HepG2 (cell line): ENCODE results near the gene PTCRA. TPM values are rescaled to one million over a fixed set of nuclear protein-coding genes. Genes with fewer than 3 reads are reported as not detected.

Experiments used
- GATAD1 ChIP-seq: IDR thresholded peaks from 2 replicates; pipeline ENCODE4 v1.6.1; 2016; ENCODE audit warnings: missing genetic modification reagents, missing compliant biosample characterization
- HDAC1 ChIP-seq: sonication (generic); formaldehyde crosslinking; IDR thresholded peaks from 2 replicates; pipeline ENCODE4 v1.5.1; 2020; ENCODE audit warnings: mild to moderate bottlenecking, missing genetic modification reagents
- HNF4A ChIP-seq: sonication (generic); formaldehyde crosslinking; IDR thresholded peaks from 2 replicates; pipeline ENCODE4 v1.4.0; 2020; ENCODE audit warnings: missing genetic modification reagents
- HOXA9 ChIP-seq: sonication (generic); formaldehyde crosslinking; IDR thresholded peaks from 2 replicates; pipeline ENCODE4 v1.8.1; 2022; ENCODE audit warnings: missing genetic modification reagents, mild to moderate bottlenecking, moderate library complexity, borderline replicate concordance
- KAT7 ChIP-seq: IDR thresholded peaks from 2 replicates; pipeline ENCODE4 v1.6.1; 2018; ENCODE audit warnings: borderline replicate concordance, missing compliant biosample characterization
- KAT8 ChIP-seq: IDR thresholded peaks from 2 replicates; pipeline ENCODE4 v1.6.1; 2016; ENCODE audit warnings: missing genetic modification reagents, missing compliant biosample characterization
- KLF9 ChIP-seq: IDR thresholded peaks from 2 replicates; pipeline ENCODE4 v1.6.1; 2016; ENCODE audit warnings: low read depth
- NCOA1 ChIP-seq: sonication (generic); formaldehyde crosslinking; IDR thresholded peaks from 2 replicates; pipeline ENCODE4 v1.9.0; 2021; ENCODE audit warnings: missing genetic modification reagents
- NFYC ChIP-seq: IDR thresholded peaks from 2 replicates; pipeline ENCODE4 v1.6.1; 2016; ENCODE audit warnings: missing genetic modification reagents, missing compliant biosample characterization
- NR2C2 ChIP-seq: sonication (generic); formaldehyde crosslinking; IDR thresholded peaks from 2 replicates; pipeline ENCODE4 v1.4.0; 2020; ENCODE audit warnings: missing genetic modification reagents, mild to moderate bottlenecking, moderate library complexity, borderline replicate concordance
- NR2F2 ChIP-seq: IDR thresholded peaks from 2 replicates; pipeline ENCODE4 v1.6.1; 2012; ENCODE audit warnings: low read depth, inconsistent platforms, borderline replicate concordance
- RAD21 ChIP-seq: fragments of 450-650 bp; formaldehyde crosslinking; IDR thresholded peaks from 2 replicates; pipeline ENCODE4 v1.5.0; 2020; ENCODE audit warnings: mild to moderate bottlenecking
- RCOR2 ChIP-seq: IDR thresholded peaks from 2 replicates; pipeline ENCODE4 v1.6.1; 2016; ENCODE audit warnings: missing biosample characterization, missing genetic modification reagents
- RELA ChIP-seq: sonication (generic); formaldehyde crosslinking; IDR thresholded peaks from 2 replicates; pipeline ENCODE4 v1.4.0; 2020; ENCODE audit warnings: missing genetic modification reagents
- RXRB ChIP-seq: IDR thresholded peaks from 2 replicates; pipeline ENCODE4 v1.6.1; 2016; ENCODE audit warnings: borderline replicate concordance, missing genetic modification reagents, missing compliant biosample characterization
- SNAPC5 ChIP-seq: sonication (generic); formaldehyde crosslinking; IDR thresholded peaks from 2 replicates; pipeline ENCODE4 v1.8.1; 2023; ENCODE audit warnings: mild to moderate bottlenecking, missing genetic modification reagents, borderline replicate concordance
- SRY ChIP-seq: sonication (generic); formaldehyde crosslinking; IDR thresholded peaks from 2 replicates; pipeline ENCODE4 v1.8.0; 2022; ENCODE audit warnings: mild to moderate bottlenecking, missing genetic modification reagents
- TRIM22 ChIP-seq: fragments of 450-650 bp; IDR thresholded peaks from 2 replicates; pipeline ENCODE4 v1.6.1; 2017
- ZBTB46 ChIP-seq: sonication (generic); formaldehyde crosslinking; IDR thresholded peaks from 2 replicates; pipeline ENCODE4 v1.4.0; 2020; ENCODE audit warnings: mild to moderate bottlenecking, missing genetic modification reagents, borderline replicate concordance
- ZBTB7B ChIP-seq: sonication (generic); formaldehyde crosslinking; IDR thresholded peaks from 2 replicates; pipeline ENCODE4 v1.4.0; 2020; ENCODE audit warnings: missing genetic modification reagents
- ZFYVE20 ChIP-seq: sonication (generic); formaldehyde crosslinking; IDR thresholded peaks from 2 replicates; pipeline ENCODE4 v1.8.0; 2023; ENCODE audit warnings: low read depth, mild to moderate bottlenecking, moderate library complexity, missing genetic modification reagents, borderline replicate concordance
- ZKSCAN5 ChIP-seq: sonication (generic); formaldehyde crosslinking; IDR thresholded peaks from 2 replicates; pipeline ENCODE4 v1.5.1; 2020; ENCODE audit warnings: mild to moderate bottlenecking, missing genetic modification reagents
- ZNF251 ChIP-seq: sonication (generic); formaldehyde crosslinking; IDR thresholded peaks from 2 replicates; pipeline ENCODE4 v1.9.0; 2021; ENCODE audit warnings: mild to moderate bottlenecking, missing genetic modification reagents
- ZNF30 ChIP-seq: sonication (generic); formaldehyde crosslinking; IDR thresholded peaks from 2 replicates; pipeline ENCODE4 v1.5.0; 2020; ENCODE audit warnings: mild to moderate bottlenecking, missing genetic modification reagents
- ZNF350 ChIP-seq: sonication (generic); formaldehyde crosslinking; IDR thresholded peaks from 2 replicates; pipeline ENCODE4 v1.4.0; 2020; ENCODE audit warnings: mild to moderate bottlenecking, low read depth, missing genetic modification reagents, borderline replicate concordance
- ZNF367 ChIP-seq: sonication (generic); formaldehyde crosslinking; IDR thresholded peaks from 2 replicates; pipeline ENCODE4 v1.4.0; 2020; ENCODE audit warnings: missing genetic modification reagents, borderline replicate concordance
- ZNF432 ChIP-seq: sonication (generic); formaldehyde crosslinking; IDR thresholded peaks from 2 replicates; pipeline ENCODE4 v1.5.0; 2020; ENCODE audit warnings: missing genetic modification reagents, mild to moderate bottlenecking, borderline replicate concordance
- ZNF446 ChIP-seq: sonication (generic); formaldehyde crosslinking; IDR thresholded peaks from 2 replicates; pipeline ENCODE4 v1.5.0; 2020; ENCODE audit warnings: mild to moderate bottlenecking, missing genetic modification reagents
- ZNF543 ChIP-seq: sonication (generic); formaldehyde crosslinking; IDR thresholded peaks from 2 replicates; pipeline ENCODE4 v1.4.0; 2020; ENCODE audit warnings: mild to moderate bottlenecking, missing genetic modification reagents
- ZNF720 ChIP-seq: sonication (generic); formaldehyde crosslinking; IDR thresholded peaks from 2 replicates; pipeline ENCODE4 v1.4.0; 2020; ENCODE audit warnings: missing genetic modification reagents
- ZNF747 ChIP-seq: sonication (generic); formaldehyde crosslinking; IDR thresholded peaks from 2 replicates; pipeline ENCODE4 v1.8.1; 2023; ENCODE audit warnings: missing genetic modification reagents, mild to moderate bottlenecking, borderline replicate concordance
- ZNF766 ChIP-seq: sonication (generic); formaldehyde crosslinking; IDR thresholded peaks from 2 replicates; pipeline ENCODE4 v1.5.0; 2020; ENCODE audit warnings: missing genetic modification reagents, borderline replicate concordance
- ZSCAN29 ChIP-seq: sonication (generic); formaldehyde crosslinking; conservative IDR thresholded peaks from 2 replicates; pipeline ENCODE4 v1.4.0; 2020; ENCODE audit warnings: mild to moderate bottlenecking, missing genetic modification reagents
- polyA plus RNA-seq, 8 experiments: library from polyadenylated mRNA; depleted of rRNA in 3 of 8; stranded (reverse) in 7 of 8; unstranded in 1 of 8; fragments of >200 nt; fragmentation: Illumina TruSeq in 4 of 8; extraction: Trizol in 4 of 8; gene quantifications; 2 replicates each; pipeline versions ENCODE4 v1.2.1 to v1.2.3, GENCODE V29; 2011 to 2016; ENCODE audit warnings: low read depth in 4 of 8, missing spikeins in 1 of 8, mixed read lengths in 1 of 8; ENCODE audit not compliant: insufficient read depth in 1 of 8
- total RNA-seq, 5 experiments: library from RNA; depleted of rRNA; stranded (reverse); fragments of >200 nt; fragmentation: Illumina TruSeq; extraction: Trizol; gene quantifications; 2 replicates each; pipeline ENCODE4 v1.2.3, GENCODE V29; 2016; ENCODE audit warnings: low read depth in 1 of 5

Gene PTCRA
- total and polyA plus RNA-seq, 2 of the 13 experiments (the other 11 are each of a cell fraction or from before 2014, with no cell fraction given): not detected

DNA sequence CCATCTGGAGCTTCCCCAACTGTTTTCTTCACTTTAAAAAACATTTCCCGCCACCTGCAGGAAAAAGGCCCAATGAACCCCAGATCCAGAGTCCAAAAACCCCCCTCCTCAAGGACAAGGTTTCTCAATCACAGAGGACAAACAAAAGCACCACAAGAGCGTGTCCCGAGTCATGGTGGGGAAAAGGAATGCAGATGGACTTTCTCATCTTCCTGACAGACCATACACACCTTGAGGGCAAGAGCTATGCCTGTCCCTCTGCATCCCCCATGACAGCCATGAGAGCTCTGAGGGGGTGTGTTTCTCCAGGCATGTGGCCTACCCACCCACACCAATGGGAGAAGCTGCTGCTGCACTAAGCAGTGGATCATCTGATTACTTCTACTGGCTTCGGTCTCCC lies 54.1 kb downstream of the PTCRA start (continued):
- TF ChIP-seq ZNF350 (CRISPR knock-in tag) (0 out of 2 replicates have a peak, but pooled peaks have one; percentile 21), SNAPC5 (CRISPR knock-in tag) (no peak), NR2C2 (CRISPR knock-in tag) (no peak), KLF9 (CRISPR knock-in tag) (no peak), NCOA1 (CRISPR knock-in tag) (no peak), ZKSCAN5 (no peak), HNF4A (CRISPR knock-in tag) (peak; percentile 97), ZNF30 (CRISPR knock-in tag) (no peak), RCOR2 (no peak), ZNF747 (CRISPR knock-in tag) (no peak), TRIM22 (no peak), ZBTB7B (CRISPR knock-in tag) (no peak), ZNF543 (no peak), GATAD1 (CRISPR knock-in tag) (no peak), HDAC1 (CRISPR knock-in tag) (0 out of 2 replicates have a peak, but pooled peaks have one; percentile 34), NFYC (CRISPR knock-in tag) (no peak), SRY (CRISPR knock-in tag) (no peak), KAT7 (CRISPR knock-in tag) (no peak), ZNF367 (CRISPR knock-in tag) (no peak), NR2F2 (no peak), ZBTB46 (CRISPR knock-in tag) (no peak), ZNF446 (CRISPR knock-in tag) (no peak), RELA (CRISPR knock-in tag) (no peak), HOXA9 (CRISPR knock-in tag) (no peak), KAT8 (CRISPR knock-in tag) (0 out of 2 replicates have a peak, but pooled peaks have one; percentile 53), RAD21 (no peak), ZNF720 (no peak), ZNF251 (CRISPR knock-in tag) (no peak), ZNF766 (CRISPR knock-in tag) (no peak), ZNF432 (CRISPR knock-in tag) (no peak), ZSCAN29 (CRISPR knock-in tag) (no peak), RXRB (CRISPR knock-in tag) (no peak), ZFYVE20 (CRISPR knock-in tag) (no peak)
